ENCODE measurements around the gene FOLR2. TPM values are rescaled to one million over a fixed set of nuclear protein-coding genes. Genes with fewer than 3 reads are reported as not detected.

Gene FOLR2
- total and polyA plus RNA-seq, 4 donors = 9.4 to 31.5 (median 16.7) TPM

GRCh38 chr11:72202571-72202970 is 14.0 kb upstream of the FOLR2 start:
- no peaks in the 10 kb centered on the region for H3K27me3 ChIP-seq (ENCODE audit: control insufficient read depth in 4 of 4, insufficient read depth in 4 of 4, low read length in 3 of 4)
- H3K9ac ChIP-seq (ENCODE audit: low read depth in 1 of 2, low read length in 2 of 2) = no peak overlapping the region
- no peaks in the 10 kb centered on the region for H3K9me3 ChIP-seq (ENCODE audit: control insufficient read depth in 4 of 4, low read length in 3 of 4)
- TF ChIP-seq RAD21 (IDR thresholded peaks at IDR 0.05) (no peak), RXRA (IDR thresholded peaks at IDR 0.05) (no peak), MAX (IDR thresholded peaks at IDR 0.05) (no peak), HNF4A (conservative IDR thresholded peaks at IDR 0.05) (no peak), SP1 (IDR thresholded peaks at IDR 0.05) (no peak), TAF1 (conservative IDR thresholded peaks at IDR 0.05) (no peak), NR2F2 (IDR thresholded peaks at IDR 0.05) (no peak), GABPA (IDR thresholded peaks at IDR 0.05 in 1 of 2, conservative IDR thresholded peaks at IDR 0.05 in 1 of 2) (no peak), YY1 (IDR thresholded peaks at IDR 0.05) (no peak), CTCF (IDR thresholded peaks at IDR 0.05; ENCODE audit: low read depth, low read length, missing input control) (no peak), FOXA2 (IDR thresholded peaks at IDR 0.05) (no peak), HNF4G (IDR thresholded peaks at IDR 0.05) (no peak), EGR1 (IDR thresholded peaks at IDR 0.05; ENCODE audit: low read depth in 2 of 2) (no peak)
- TF ChIP-seq, protein P1, sequence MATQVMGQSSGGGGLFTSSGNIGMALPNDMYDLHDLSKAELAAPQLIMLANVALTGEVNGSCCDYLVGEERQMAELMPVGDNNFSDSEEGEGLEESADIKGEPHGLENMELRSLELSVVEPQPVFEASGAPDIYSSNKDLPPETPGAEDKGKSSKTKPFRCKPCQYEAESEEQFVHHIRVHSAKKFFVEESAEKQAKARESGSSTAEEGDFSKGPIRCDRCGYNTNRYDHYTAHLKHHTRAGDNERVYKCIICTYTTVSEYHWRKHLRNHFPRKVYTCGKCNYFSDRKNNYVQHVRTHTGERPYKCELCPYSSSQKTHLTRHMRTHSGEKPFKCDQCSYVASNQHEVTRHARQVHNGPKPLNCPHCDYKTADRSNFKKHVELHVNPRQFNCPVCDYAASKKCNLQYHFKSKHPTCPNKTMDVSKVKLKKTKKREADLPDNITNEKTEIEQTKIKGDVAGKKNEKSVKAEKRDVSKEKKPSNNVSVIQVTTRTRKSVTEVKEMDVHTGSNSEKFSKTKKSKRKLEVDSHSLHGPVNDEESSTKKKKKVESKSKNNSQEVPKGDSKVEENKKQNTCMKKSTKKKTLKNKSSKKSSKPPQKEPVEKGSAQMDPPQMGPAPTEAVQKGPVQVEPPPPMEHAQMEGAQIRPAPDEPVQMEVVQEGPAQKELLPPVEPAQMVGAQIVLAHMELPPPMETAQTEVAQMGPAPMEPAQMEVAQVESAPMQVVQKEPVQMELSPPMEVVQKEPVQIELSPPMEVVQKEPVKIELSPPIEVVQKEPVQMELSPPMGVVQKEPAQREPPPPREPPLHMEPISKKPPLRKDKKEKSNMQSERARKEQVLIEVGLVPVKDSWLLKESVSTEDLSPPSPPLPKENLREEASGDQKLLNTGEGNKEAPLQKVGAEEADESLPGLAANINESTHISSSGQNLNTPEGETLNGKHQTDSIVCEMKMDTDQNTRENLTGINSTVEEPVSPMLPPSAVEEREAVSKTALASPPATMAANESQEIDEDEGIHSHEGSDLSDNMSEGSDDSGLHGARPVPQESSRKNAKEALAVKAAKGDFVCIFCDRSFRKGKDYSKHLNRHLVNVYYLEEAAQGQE (IDR thresholded peaks at IDR 0.05) = no peak
- no peak for DNase-seq (ENCODE audit: low spot score)
- no peak overlapping the region for H3K4me3 ChIP-seq (ENCODE audit: low read depth in 1 of 3, low read length in 3 of 3)
- H3K27ac ChIP-seq (ENCODE audit: low read depth in 1 of 2, low read length in 2 of 2) = no peak overlapping the region
- no peaks in the 10 kb centered on the region for H3K36me3 ChIP-seq (ENCODE audit: control insufficient read depth in 4 of 4, insufficient read depth in 3 of 4, low read depth in 1 of 4, low read length in 3 of 4)
- WGBS = 97% methylated on average over 6 of the region's 6 CpGs
- no peaks in the 10 kb centered on the region for H3K4me1 ChIP-seq (ENCODE audit: control insufficient read depth in 4 of 4, insufficient read depth in 4 of 4, low read length in 3 of 4)

DNA sequence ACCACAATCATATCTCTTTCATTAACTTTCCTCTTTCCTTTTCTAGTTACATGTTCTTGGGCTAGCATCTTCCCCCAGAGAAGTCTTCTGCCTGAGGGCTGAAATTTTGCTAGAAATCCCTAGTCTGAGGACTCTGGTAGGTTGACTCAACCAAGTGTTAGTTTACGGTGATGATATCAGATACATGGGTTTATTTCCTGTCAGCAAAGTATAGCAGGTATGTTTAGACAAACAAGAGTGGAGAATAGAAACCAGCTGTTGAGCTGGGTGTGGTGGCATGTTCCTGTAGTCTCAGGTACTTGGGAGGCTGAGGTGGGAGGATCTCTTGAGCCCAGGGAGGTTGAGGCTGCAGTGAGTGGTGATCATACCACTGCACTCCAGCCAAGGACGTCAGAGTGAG is 13.4 kb upstream of the FOLR2 start:
- Histone ChIP-seq H3K4me3 (ENCODE audit: low read depth in 1 of 3, low read length in 3 of 3) (no peak overlapping the region), H3K4me1 (ENCODE audit: control insufficient read depth in 4 of 4, insufficient read depth in 4 of 4, low read length in 3 of 4) (no peaks in the 10 kb centered on the region), H3K36me3 (ENCODE audit: control insufficient read depth in 4 of 4, insufficient read depth in 3 of 4, low read depth in 1 of 4, low read length in 3 of 4) (no peaks in the 10 kb centered on the region), H3K9me3 (ENCODE audit: control insufficient read depth in 4 of 4, low read length in 3 of 4) (no peaks in the 10 kb centered on the region), H3K27ac (ENCODE audit: low read depth in 1 of 2, low read length in 2 of 2) (no peak overlapping the region), H3K9ac (ENCODE audit: low read depth in 1 of 2, low read length in 2 of 2) (no peak overlapping the region), H3K27me3 (ENCODE audit: control insufficient read depth in 4 of 4, insufficient read depth in 4 of 4, low read length in 3 of 4) (no peaks in the 10 kb centered on the region)
- TF ChIP-seq ZBTB33 (IDR thresholded peaks at IDR 0.05) (no peak), FOXA1 (IDR thresholded peaks at IDR 0.05) (no peak), FOXA2 (IDR thresholded peaks at IDR 0.05) (no peak), EGR1 (IDR thresholded peaks at IDR 0.05; ENCODE audit: low read depth in 2 of 2) (no peak), YY1 (IDR thresholded peaks at IDR 0.05) (no peak), RAD21 (IDR thresholded peaks at IDR 0.05) (no peak), HNF4G (IDR thresholded peaks at IDR 0.05) (no peak), MAX (IDR thresholded peaks at IDR 0.05) (no peak), GABPA (IDR thresholded peaks at IDR 0.05 in 1 of 2, conservative IDR thresholded peaks at IDR 0.05 in 1 of 2) (no peak), RXRA (IDR thresholded peaks at IDR 0.05) (no peak), ATF3 (IDR thresholded peaks at IDR 0.05) (no peak), SP1 (IDR thresholded peaks at IDR 0.05) (no peak), CTCF (IDR thresholded peaks at IDR 0.05; ENCODE audit: low read depth, low read length, missing input control) (no peak)
- TF ChIP-seq, protein P1 (IDR thresholded peaks at IDR 0.05) = no peak
- 75% methylated on average over 2 of the region's 2 CpGs for whole genome bisulfite sequencing
- DNase-seq (ENCODE audit: low spot score) = no peak
